ENCODE data around the gene CYFIP1.

GRCh38 chr15:22892333-22892732 is 87.8 kb downstream of the CYFIP1 start:
- TF ChIP-seq SPI1 (IDR thresholded peaks at IDR 0.05; ENCODE audit: borderline replicate concordance, low read depth) (no peak), CTCF (IDR thresholded peaks at IDR 0.05; ENCODE audit: insufficient read depth, low read length) (no peak)

Measured in HL-60 (cell line).